Naive thymus-derived CD8-positive, alpha-beta T cell (primary cell): ENCODE measurements around the gene OR8A1. TPM values are rescaled to one million over a fixed set of nuclear protein-coding genes. Genes with fewer than 3 reads are reported as not detected.
A peak's percentile ranks its signal among the peaks of the same experiment; 100 is the strongest.

Source experiments
- ATAC-seq, 2 donors: fragments of 150-1000 bp; cut with Tn5 transposase in 1 of 2; sonication (Bioruptor Pico), chemical (Tn5 transposase) in 1 of 2; 1 replicate in 1 of 2; 2 replicates in 1 of 2; pipeline ENCODE4 v1.10.0; 2021; ENCODE audit warnings: mild to moderate bottlenecking in 2 of 2, moderate library complexity in 2 of 2
- POLR2A ChIA-PET: fragments of 350-600 bp; sonication (Branson Sonifier 250); formaldehyde crosslinking; loops from one replicate; lab custom pipeline; 2021; ENCODE audit warnings: antibody characterized with exemption; lab: Charles Lee
- DNase-seq, 10 donors: peaks; one replicate each; pipeline versions ENCODE4 v3.0.0 to v3.0.0-alpha.2; 2020 to 2022
- H3K27ac Mint-ChIP-seq, 10 donors: one replicate each; pipeline ENCODE4 v1.8.0; 2020 to 2022; ENCODE audit warnings: mild to moderate bottlenecking in 10 of 10, mixed read lengths in 10 of 10, moderate library complexity in 4 of 10, inconsistent platforms in 1 of 10
- H3K27me3 Mint-ChIP-seq, 5 donors: one replicate each; pipeline ENCODE4 v1.8.0; 2021 to 2022; ENCODE audit warnings: mixed read lengths in 5 of 5
- H3K36me3 Mint-ChIP-seq, 3 donors: one replicate each; pipeline ENCODE4 v1.8.0; 2020 to 2022; ENCODE audit warnings: mixed read lengths in 3 of 3, mild to moderate bottlenecking in 2 of 3, inconsistent platforms in 1 of 3
- H3K4me1 Mint-ChIP-seq, 4 donors: one replicate each; pipeline ENCODE4 v1.8.0; 2021 to 2022; ENCODE audit warnings: mixed read lengths in 4 of 4
- H3K4me3 Mint-ChIP-seq, 10 donors: one replicate each; pipeline ENCODE4 v1.8.0; 2020 to 2022; ENCODE audit warnings: mild to moderate bottlenecking in 10 of 10, mixed read lengths in 10 of 10, moderate library complexity in 6 of 10, inconsistent platforms in 1 of 10
- H3K9me3 Mint-ChIP-seq, 9 donors: one replicate each; pipeline ENCODE4 v1.8.0; 2020 to 2022; ENCODE audit warnings: mixed read lengths in 9 of 9, mild to moderate bottlenecking in 3 of 9, inconsistent platforms in 1 of 9, moderate library complexity in 1 of 9
- polyA plus RNA-seq, 3 donors: library from polyadenylated mRNA; unstranded; fragments of 300-500 nt; fragmentation: Illumina TruSeq; gene quantifications; one replicate each; pipeline ENCODE4 v1.2.3, GENCODE V29; 2021
- total RNA-seq, 8 experiments: library from RNA in 2 of 8; stranded (reverse) in 2 of 8; gene quantifications; one replicate each; pipeline ENCODE4 v1.2.3 and lab custom pipeline; 2021 to 2026

Gene OR8A1
- total and polyA plus RNA-seq, 5 experiments from 2014 or later = not detected

GRCh38 chr11:124570160-124570559 lies 363 bp downstream of the OR8A1 start:
- POLR2A ChIA-PET = no interaction called here
- Mint-ChIP-seq H3K4me1 (no peaks in the 10 kb centered on the region), H3K36me3 (no peaks in the 10 kb centered on the region), H3K4me3 (no peak overlapping the region), H3K27me3 (peaks cover 7 to 36% (median 19%) of the 10 kb centered on the region in 5 donors), H3K9me3 (no peaks in the 10 kb centered on the region), H3K27ac (no peak overlapping the region)
- ATAC-seq (no peak), DNase-seq (no peak)

- Mint-ChIP-seq H3K36me3 (no peaks in the 10 kb centered on the region), H3K9me3 (no peaks in the 10 kb centered on the region), H3K4me3 (no peak overlapping the region), H3K27me3 (peaks cover 0 to 28% (median 4%) of the 10 kb centered on the region in 5 donors), H3K4me1 (no peaks in the 10 kb centered on the region), H3K27ac (no peak overlapping the region)
- POLR2A ChIA-PET = no interaction called here
- no peak for DNase-seq
- no peak for ATAC-seq
Observed at GRCh38 chr11:124577716-124578427, 8.1 kb downstream of the OR8A1 start.

- no peaks in the 10 kb centered on the region for H3K9me3 Mint-ChIP-seq
- no peaks in the 10 kb centered on the region for H3K36me3 Mint-ChIP-seq
- peaks cover 0 to 21% (median 4%) of the 10 kb centered on the region in 5 donors for H3K27me3 Mint-ChIP-seq
- H3K4me1 Mint-ChIP-seq = no peaks in the 10 kb centered on the region
- POLR2A ChIA-PET = no interaction called here
- ATAC-seq (no peak), DNase-seq (no peak)
- no peak overlapping the region for H3K4me3 Mint-ChIP-seq
- H3K27ac Mint-ChIP-seq = no peak overlapping the region
Observed at GRCh38 chr11:124578761-124579160, 9.0 kb downstream of the OR8A1 start.

GRCh38 chr11:124581817-124582216 lies 12.0 kb downstream of the OR8A1 start:
- Mint-ChIP-seq H3K27me3 (peaks cover 4 to 10% (median 6%) of the 10 kb centered on the region in 5 donors), H3K27ac (no peak overlapping the region), H3K4me3 (no peak overlapping the region), H3K4me1 (no peaks in the 10 kb centered on the region), H3K36me3 (no peaks in the 10 kb centered on the region), H3K9me3 (no peaks in the 10 kb centered on the region)
- ATAC-seq (no peak), DNase-seq (no peak)
- POLR2A ChIA-PET = no interaction called here

- POLR2A ChIA-PET = no interaction called here
- Mint-ChIP-seq H3K27ac (no peak overlapping the region), H3K4me3 (no peak overlapping the region), H3K9me3 (no peaks in the 10 kb centered on the region), H3K4me1 (no peaks in the 10 kb centered on the region), H3K27me3 (peaks cover 5 to 17% (median 10%) of the 10 kb centered on the region in 5 donors), H3K36me3 (no peaks in the 10 kb centered on the region)
- ATAC-seq (no peak), DNase-seq (no peak)
Observed at GRCh38 chr11:124582565-124582964, 12.8 kb downstream of the OR8A1 start.

GRCh38 chr11:124583781-124584180 lies 14.0 kb downstream of the OR8A1 start:
- Mint-ChIP-seq H3K36me3 (no peaks in the 10 kb centered on the region), H3K4me1 (no peaks in the 10 kb centered on the region), H3K4me3 (no peak overlapping the region), H3K27me3 (peaks cover 12 to 28% (median 17%) of the 10 kb centered on the region in 5 donors), H3K9me3 (no peaks in the 10 kb centered on the region), H3K27ac (no peak overlapping the region)
- ATAC-seq = no peak
- no peak for DNase-seq
- POLR2A ChIA-PET = interaction anchor here (0.6 kb wide), 1 partner anchor 270 kb away, joined by 3 read pairs; no protein-coding TSS in a partner anchor

GRCh38 chr11:124584681-124585372 lies 15.0 kb downstream of the OR8A1 start:
- Mint-ChIP-seq H3K27ac (no peak overlapping the region), H3K36me3 (no peaks in the 10 kb centered on the region), H3K27me3 (peaks cover 11 to 34% (median 17%) of the 10 kb centered on the region in 5 donors), H3K4me1 (no peaks in the 10 kb centered on the region), H3K4me3 (no peak overlapping the region), H3K9me3 (no peaks in the 10 kb centered on the region)
- DNase-seq (no peak), ATAC-seq (no peak)
- POLR2A ChIA-PET = no interaction called here

GRCh38 chr11:124586238-124586860 lies 16.6 kb downstream of the OR8A1 start:
- peak in 8 of 10 donors; percentile 3 to 39 (median 22) for DNase-seq
- ATAC-seq = no peak
- POLR2A ChIA-PET = no interaction called here
- Mint-ChIP-seq H3K4me1 (no peaks in the 10 kb centered on the region), H3K27ac (peak overlapping the region in 1 of 10 donors; percentile 16), H3K36me3 (no peaks in the 10 kb centered on the region), H3K27me3 (peaks cover 12 to 34% (median 16%) of the 10 kb centered on the region in 5 donors), H3K9me3 (no peaks in the 10 kb centered on the region), H3K4me3 (no peak overlapping the region)

GRCh38 chr11:124591430-124591829 lies 21.6 kb downstream of the OR8A1 start:
- no peak overlapping the region for H3K4me3 Mint-ChIP-seq
- no peak overlapping the region for H3K27ac Mint-ChIP-seq

GRCh38 chr11:124592627-124593026 lies 22.8 kb downstream of the OR8A1 start:
- Mint-ChIP-seq H3K27ac (no peak overlapping the region), H3K4me1 (no peaks in the 10 kb centered on the region), H3K9me3 (no peaks in the 10 kb centered on the region), H3K27me3 (peaks cover 11 to 42% (median 18%) of the 10 kb centered on the region in 5 donors), H3K4me3 (no peak overlapping the region), H3K36me3 (no peaks in the 10 kb centered on the region)
- POLR2A ChIA-PET = no interaction called here
- DNase-seq (no peak), ATAC-seq (no peak)

More at GRCh38 chr11:124591430-124591829, 21.6 kb downstream of the OR8A1 start:
- POLR2A ChIA-PET = no interaction called here
- Mint-ChIP-seq H3K36me3 (no peaks in the 10 kb centered on the region), H3K27me3 (peaks cover 13 to 44% (median 19%) of the 10 kb centered on the region in 5 donors), H3K9me3 (no peaks in the 10 kb centered on the region), H3K4me1 (no peaks in the 10 kb centered on the region)
- no peak for ATAC-seq
- DNase-seq = no peak

- Mint-ChIP-seq H3K27ac (no peak overlapping the region), H3K4me3 (no peak overlapping the region), H3K4me1 (no peaks in the 10 kb centered on the region), H3K27me3 (peaks cover 5 to 38% (median 28%) of the 10 kb centered on the region in 5 donors), H3K9me3 (no peaks in the 10 kb centered on the region), H3K36me3 (no peaks in the 10 kb centered on the region)
- POLR2A ChIA-PET = no interaction called here
- ATAC-seq = no peak
- no peak for DNase-seq
Observed at GRCh38 chr11:124595302-124595701, 25.5 kb downstream of the OR8A1 start.

GRCh38 chr11:124597626-124598025 lies 27.8 kb downstream of the OR8A1 start:
- no peak overlapping the region for H3K4me3 Mint-ChIP-seq
- H3K27ac Mint-ChIP-seq = no peak overlapping the region
- H3K9me3 Mint-ChIP-seq = no peaks in the 10 kb centered on the region
- no peaks in the 10 kb centered on the region for H3K36me3 Mint-ChIP-seq
- ATAC-seq (no peak), DNase-seq (no peak)
- peaks cover 5 to 39% (median 38%) of the 10 kb centered on the region in 5 donors for H3K27me3 Mint-ChIP-seq
- POLR2A ChIA-PET = no interaction called here
- no peaks in the 10 kb centered on the region for H3K4me1 Mint-ChIP-seq
